ENCODE data around the gene PXK.

DNA sequence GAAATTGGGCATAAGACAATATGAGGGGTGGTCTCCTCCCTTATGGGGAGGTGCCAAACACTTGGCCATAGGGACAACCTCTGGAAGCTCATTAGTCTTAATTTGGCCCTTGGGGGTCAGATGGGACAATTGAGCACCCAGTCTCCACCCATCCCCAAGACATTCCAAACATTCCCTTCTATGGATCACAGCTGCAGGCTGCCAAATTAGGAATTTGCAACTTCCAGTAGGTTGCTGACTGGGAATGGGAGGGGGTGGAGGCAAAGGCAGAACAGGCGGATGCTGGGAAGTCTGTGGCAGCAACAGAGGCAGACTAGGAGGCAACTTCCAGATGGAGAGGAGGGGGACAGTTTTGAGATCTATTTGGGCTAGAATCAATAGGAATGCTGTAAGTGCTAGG is 102.3 kb downstream of the PXK start:
- TF ChIP-seq YY1 (IDR thresholded peaks at IDR 0.05; ENCODE audit: insufficient read depth, insufficient read length) (no peak), SUZ12 (IDR thresholded peaks at IDR 0.05; ENCODE audit: extremely low read depth, insufficient read depth, insufficient read length) (no peak), ZNF274 (IDR thresholded peaks at IDR 0.05; ENCODE audit: low read depth, low read length) (no peak)
